Measurements from ENCODE around the gene GTF3C5.
A peak's percentile ranks its signal among the peaks of the same experiment; 100 is the strongest.

GTF3C5 gene

GRCh38 chr9:133098104-133098754 lies 67.4 kb downstream of the GTF3C5 start:
- DNase-seq: no peak

GRCh38 chr9:133098871-133099270 lies 68.1 kb downstream of the GTF3C5 start:
- DNase-seq: no peak

- DNase-seq: no peak
Observed at GRCh38 chr9:133099726-133100505, 69.1 kb downstream of the GTF3C5 start.

DNA sequence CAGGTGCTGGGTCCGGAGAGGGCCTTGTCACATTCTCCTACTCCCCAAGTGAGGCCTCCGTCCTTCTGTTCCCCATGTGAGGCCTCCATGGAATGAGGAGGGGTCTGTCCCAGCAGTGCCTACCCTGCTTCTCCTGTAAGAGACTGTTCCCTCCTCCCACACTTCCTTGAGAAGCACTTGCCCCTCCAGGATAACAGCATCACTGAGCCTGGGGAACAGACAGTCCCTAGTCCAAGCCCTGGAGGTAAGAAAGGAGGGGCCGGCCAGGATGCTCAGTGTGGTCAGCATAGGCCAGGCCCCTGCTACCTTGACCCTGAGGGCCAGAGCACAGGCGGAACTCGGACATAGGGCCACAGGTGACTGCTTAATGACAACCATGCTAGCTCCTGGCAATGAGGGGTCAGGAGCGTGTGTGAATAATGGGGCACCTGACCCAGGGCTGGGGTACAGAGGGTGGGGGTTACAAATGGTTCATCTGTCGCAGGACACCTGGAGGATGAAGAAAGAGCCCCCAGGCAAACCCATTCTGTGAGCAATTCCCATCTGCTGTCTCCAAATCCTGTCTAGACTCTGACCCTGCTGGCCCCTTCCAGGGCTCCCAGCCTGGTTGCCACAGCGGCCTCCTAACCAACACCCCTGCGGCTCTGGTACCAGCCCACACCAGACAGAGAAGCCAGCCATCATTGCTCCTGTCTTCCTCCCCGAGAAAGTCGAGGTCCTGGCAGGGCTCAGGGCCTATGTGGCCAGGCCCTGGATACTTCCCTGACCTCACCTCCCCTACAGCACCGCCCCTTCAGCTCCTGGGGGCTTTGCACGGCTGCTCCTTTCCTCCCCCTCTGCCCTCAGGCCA lies 69.9 kb downstream of the GTF3C5 start:
- no peak for DNase-seq

- DNase-seq: no peak
Observed at GRCh38 chr9:133101356-133102189, 70.8 kb downstream of the GTF3C5 start.

- DNase-seq: no peak
Observed at GRCh38 chr9:133102190-133103021, 71.6 kb downstream of the GTF3C5 start.

DNA sequence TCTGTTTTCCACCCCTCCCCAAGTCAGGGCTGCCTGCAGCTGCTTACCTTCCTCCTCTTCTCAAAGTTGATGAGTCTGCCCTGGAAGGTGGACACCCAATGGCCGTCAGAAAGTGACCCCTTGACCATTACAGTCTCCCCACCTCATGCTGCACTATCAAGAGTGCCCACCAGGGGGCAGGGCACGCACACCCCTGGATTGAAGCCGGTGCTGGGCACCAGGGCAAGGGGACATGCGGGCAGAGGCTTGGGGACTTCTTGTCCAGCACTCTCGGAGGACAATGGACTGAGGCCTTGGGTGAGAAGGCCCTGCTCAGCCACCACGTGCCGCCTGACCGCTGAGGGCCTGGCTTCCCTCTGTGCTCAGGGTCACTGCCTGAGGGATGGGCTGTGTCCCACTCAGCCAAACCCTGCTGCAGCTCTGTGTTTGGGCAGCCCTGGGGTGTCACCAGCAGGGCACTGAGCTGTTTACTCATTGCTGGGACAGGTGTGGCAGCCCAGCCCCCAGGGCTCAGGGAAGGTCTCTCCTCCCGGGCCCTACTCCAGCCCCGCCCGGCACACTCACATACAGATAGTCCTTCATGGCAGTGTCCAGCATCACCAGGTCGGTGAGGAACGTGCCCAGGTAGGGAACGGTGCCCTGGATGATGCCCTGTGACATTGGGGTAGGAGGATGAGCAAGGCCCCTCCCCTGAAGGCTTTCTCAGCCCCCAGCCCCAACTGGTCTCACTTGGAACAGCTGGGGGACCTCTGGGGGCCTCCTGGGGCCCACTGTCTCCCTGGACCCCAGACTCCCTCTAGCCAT lies 72.6 kb downstream of the GTF3C5 start:
- DNase-seq: peak; percentile 46

DNA sequence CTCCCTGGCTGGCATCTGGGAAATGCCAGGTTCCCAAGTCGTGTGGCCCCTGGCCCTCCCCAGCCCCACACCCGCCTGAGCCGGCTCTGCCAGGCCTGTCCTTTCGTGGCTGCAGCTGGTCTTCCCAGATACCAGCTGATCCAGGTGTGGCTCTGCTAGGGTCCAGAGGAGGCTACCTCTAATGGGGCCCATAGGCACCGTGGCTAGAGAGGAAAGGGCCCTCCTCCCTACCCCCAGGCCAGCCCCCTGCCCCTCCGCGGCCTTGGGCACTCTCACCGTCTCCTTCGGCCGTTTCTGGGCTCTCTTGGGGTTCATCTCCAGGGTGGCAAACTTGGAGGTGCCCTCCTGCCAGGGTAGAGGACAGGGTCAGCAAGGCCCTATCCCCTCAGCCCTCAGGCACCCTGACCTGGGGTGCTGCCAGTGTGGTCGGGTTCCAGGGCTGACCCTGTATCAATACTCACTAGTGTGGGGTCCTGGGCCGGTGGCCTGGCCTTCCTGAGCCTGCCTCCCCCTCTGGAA lies 73.2 kb downstream of the GTF3C5 start:
- peak; percentile 15 for DNase-seq

DNA sequence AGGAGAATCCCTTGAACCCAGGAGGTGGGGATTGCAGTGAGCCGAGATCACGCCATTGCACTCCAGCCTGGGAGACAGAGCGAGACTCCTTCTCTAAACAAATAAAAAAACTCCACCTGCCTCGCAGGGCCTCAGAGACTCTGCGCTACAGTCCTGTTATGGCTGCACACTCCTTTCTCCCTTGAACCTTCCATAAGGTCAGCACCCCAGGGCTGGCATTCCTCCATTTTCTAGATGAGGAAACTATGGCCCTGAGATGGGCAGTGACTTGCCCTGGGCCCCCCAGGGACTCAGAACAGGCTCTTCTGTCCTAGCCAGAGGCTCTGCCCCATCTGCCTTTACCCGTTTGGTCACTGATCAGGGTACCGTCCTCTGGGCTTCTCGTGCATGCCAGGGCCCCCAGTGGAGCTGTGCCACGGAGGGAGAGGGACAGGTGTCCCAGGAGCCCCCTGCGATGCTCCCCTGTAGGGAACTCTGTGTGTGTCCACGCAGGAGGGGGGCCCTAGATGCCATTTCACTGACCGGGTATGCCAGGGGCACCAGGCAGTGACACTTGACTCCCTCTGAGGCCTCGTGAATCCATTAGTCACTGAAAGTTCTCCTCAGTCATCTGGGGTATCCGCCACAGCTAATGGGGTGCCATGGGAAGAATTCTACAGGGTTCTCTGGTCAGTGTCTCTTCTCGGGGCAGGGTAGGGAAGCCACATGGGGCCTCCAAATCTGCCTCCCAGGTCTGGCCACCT lies 74.1 kb downstream of the GTF3C5 start:
- DNase-seq: peak; percentile 13

DNA sequence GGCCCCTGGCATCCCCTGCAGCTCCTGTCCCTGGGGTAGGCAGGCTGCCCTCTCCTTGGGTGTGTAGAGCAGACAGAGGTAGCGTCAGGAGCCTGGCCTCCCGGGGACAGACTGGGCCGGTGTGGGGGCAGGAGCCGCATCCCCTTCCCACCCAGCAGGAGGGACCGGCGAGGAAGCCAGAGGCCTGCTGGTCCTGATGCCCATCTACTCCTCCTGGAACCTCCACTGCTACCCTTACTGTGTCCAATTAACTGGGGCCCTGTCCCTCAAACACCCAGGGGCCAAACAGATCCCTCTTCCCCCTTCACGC lies 74.6 kb downstream of the GTF3C5 start:
- peak; percentile 15 for DNase-seq

- DNase-seq: peak; percentile 16
Observed at GRCh38 chr9:133106511-133107244, 75.9 kb downstream of the GTF3C5 start.

- no peak for DNase-seq
Observed at GRCh38 chr9:133107245-133107722, 76.5 kb downstream of the GTF3C5 start.

Measured in CD4-positive, alpha-beta T cell treated with Interleukin-15 for 1 hour (primary cell).